GM19372 (cell line): ENCODE results near the gene RTN4R.
"Not testable (repeated sequence)": the region's sequence is repeated elsewhere in the genome, so short reads cannot be mapped to it uniquely, and the experiment has no call there.

Experiments used
- ATAC-seq: cut with Tn5 transposase; IDR thresholded peaks from one replicate; pipeline ENCODE4 v1.9.1; 2021; ENCODE audit warnings: mild to moderate bottlenecking, low read depth, moderate library complexity; ENCODE audit not compliant: unreplicated experiment

Gene RTN4R

DNA sequence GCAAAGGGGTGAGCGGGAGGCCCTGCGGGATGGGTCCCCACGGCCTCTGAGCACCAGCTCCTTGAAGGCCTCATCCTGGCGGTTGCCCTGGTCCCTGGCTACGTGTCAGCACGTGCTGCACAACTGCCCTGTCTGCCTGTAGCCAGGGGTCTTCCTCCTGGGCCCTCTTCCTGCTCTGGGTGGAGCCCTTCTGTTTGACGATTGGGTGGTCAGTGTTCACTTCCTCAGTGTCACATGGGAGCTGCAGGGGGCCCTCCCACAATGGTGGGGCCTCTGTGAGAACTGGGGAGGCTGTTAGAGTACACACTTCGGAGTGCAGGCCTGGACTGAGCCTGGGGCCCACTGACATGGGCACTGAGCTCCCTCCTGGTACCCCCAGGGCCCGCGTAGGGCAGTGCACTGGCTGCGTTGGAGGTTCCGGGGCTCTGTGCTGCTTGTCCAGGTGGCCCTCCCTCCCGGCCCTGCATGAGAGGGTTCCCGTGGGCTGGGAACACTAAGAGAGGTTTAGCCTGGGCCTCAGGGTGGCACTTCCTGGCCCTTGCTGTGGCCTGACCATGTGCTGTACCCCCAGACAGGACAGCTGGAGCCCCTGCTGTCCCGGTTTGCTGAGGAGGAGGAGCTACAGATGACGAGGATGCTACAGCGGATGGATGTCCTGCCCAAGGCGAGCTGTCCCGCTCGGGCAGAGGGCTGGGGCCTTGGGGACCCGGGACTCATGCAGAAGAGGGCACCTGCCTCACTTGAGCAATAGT, 38.0 kb upstream of the RTN4R start:
- no peak for ATAC-seq

DNA sequence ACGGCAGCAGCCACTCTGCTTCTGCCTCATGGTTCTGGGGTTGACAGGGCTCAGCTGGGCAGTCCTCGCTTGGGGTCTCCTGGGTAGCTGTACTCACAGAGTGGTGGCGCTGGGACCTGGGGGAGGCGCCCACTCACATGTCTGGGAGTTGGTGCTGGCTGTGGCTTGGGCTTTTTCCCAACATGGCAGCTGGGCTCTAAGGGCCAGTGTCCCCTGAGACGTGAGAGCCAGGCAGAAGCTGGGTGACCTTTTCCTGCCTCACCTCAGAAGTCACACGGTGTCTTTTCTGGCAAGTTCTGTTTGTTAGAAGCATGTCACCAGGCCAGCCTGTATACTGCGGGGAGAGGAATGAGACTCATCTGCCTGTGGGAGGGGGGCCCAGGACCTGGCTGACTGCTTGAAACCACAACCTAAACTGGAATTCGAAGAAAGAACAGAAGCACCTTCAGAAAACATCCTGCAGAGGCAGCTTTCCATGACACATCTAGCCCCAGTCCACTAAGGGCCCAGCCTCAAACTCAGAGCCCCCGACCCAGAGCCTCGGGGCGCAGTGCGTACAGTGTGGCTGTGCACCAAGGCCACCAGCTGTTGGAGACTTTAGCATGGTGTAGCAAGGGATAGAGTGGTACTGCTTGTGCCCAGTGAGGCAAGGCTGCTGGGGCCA, 37.2 kb upstream of the RTN4R start:
- ATAC-seq, result not testable (repeated sequence)

DNA sequence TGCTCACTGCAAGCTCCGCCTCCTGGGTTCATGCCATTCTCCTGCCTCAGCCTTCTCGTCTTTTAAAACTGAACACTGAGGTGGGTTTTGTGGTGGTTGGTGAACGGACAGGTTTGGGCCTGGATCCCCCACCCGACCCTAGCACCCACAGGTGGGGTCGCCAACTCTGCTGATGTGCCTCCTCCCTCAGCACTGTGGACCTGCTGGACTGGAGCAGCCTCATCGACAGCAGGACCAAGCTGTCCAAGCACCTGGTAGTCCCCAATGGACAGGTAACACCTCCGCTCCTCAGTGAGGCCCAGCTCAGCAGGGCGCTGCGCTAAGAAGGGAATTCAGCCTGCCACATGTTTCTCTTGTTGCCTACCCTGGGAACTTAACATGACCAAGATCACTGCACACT, 36.5 kb upstream of the RTN4R start:
- no peak for ATAC-seq

DNA sequence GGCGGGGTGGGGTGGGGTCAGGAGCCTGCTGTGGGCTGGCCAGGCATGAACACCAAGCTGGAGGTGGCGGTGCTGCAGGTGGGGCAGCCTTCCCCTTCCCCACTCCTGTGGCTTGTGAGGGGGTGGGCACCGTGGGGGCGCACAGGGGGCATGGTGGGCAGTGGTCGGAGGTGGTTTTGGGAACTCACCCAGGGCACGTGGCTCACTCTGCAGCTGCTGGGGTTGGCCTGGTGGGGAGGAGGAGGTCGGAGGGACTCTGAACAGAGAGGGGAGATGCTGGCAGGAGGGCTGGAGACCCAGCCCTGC, 35.1 kb upstream of the RTN4R start:
- not testable (repeated sequence) for ATAC-seq

DNA sequence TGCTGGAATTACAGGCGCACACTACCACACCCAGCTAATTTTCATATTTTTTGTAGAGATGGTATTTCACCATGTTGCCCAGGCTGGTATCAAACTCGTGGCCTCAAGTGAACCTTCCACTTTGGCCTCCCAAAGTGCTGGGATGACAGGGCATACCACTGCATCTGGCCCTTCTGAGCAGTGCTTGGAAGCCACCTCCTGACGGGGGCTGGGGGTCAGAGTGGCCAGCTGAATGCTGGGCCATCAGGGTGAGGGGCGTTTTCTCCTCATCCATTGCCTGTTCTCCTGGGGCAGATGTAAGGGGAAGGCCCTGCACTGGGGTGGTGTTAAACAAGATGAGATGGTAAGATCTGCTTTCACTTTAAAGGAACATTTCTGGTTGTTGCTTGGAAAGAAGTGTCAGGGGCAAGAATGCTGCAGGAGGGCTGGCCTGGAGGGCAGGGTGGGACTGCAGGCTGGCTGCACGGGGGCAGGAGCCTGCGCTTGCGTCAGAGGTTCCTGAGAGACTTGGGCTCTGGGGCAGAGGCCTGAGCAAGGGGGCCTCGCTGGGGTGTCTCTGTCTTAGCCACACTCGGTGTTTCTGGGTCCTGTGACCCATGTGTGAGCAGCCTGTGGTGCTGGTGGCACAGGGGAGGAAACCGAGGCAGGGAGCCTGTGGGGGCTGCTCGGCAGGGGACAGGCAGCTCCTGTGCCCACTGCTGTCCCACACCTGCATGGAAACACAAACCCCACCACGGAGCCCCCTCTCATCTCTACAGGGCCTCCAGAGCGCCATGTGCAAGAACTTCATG, 34.5 kb upstream of the RTN4R start:
- no peak for ATAC-seq

DNA sequence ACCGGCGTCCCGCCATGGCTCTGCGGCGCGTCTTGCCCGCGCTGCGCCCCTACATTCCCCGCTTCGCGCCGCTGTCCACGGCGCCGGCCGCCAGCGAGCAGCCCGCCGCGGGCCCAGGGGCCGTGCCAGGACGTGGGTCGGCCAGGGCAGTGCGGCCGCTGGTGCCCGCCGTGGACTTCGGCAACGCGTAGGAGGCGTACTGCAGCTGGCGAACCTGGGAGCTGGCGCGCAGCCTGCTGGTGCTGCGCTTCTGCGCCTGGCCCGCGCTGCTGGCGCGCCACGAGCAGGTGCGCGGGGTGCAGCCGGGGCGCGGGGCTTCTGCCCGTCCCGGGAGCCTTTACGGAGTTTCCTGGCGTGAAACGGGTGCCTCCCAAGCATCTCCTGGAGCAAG, 31.6 kb upstream of the RTN4R start:
- peak; percentile 14 for ATAC-seq

DNA sequence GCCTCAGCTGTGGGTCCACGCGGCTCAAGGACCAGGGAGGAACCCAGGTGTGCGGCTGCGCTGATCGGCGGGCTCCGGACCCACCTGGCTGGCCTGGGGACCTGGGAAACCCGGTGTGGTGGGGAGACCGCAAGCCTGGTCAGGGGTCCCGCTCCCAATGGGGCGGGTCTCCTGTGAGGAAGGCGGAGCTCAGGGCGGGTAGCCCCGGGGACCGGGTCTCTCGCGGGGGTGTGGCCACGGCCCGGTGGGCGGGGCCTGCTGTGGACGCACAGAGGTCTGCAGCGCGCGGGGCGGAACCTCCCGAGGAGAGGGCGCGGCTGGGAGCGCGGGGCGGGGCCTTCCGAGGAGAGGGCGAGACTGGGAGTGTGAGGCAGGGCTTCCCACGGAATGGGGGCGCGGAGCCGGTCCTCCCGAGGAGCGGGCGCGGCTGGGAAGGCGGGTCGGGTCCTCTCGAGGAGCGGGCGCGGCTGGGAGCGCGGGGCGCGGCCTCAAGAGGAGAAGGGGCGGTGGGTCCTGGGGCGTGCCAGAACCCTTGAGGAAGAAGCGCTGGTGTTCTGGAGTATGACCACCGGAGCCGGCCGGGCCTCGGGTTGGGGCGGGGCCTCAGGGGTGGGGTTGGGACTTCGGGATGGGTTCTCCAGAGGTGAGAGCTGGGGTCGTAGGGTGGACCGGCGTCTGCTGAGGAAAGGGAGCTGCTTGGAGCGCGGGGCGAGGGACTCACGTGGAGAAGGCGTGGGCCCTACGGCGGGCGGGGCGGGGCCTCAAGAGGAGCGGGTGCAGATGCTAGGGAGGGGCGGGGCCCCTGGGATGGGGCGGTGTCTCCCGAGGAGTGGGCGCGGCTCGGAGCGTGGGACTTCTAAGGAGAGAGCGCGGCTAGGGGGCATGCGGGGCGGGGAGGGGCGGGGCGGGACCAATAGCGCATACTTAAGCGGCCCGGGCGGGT, 31.0 kb upstream of the RTN4R start:
- peak; percentile 56 for ATAC-seq

DNA sequence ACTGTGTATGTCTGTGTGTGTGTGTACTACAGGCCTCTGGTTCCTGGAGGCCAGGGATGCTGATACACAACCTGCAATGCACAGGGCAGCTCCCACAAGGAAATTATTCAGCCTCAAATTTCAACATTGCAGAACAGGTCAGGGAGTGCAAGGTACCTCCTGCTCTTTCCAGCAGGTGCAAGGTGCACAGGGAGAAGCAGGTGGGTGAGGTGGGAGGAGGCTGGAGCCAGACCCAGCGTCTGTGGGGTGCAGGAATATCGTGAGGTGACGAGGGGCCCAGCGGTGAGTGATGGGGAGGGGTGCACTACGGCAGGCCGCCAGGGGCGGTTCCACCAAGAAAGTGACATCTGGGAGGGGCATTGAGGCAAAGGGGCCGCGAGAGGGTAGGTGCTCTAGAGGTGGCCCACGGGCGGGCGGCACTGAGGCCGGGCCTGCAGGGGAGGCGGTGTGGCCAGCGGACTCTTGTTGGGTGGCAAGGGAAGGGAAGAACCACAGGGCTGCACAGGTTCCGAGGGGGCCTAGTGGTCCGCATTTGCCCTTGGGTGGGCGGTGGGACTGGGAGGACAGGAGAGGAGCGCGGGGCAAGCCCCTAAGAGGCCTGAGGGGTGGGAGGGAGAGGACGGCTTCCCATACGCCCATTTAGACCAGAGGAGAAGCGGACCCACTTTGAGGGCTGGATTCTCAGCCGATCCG, 30.1 kb upstream of the RTN4R start:
- ATAC-seq, result no peak

DNA sequence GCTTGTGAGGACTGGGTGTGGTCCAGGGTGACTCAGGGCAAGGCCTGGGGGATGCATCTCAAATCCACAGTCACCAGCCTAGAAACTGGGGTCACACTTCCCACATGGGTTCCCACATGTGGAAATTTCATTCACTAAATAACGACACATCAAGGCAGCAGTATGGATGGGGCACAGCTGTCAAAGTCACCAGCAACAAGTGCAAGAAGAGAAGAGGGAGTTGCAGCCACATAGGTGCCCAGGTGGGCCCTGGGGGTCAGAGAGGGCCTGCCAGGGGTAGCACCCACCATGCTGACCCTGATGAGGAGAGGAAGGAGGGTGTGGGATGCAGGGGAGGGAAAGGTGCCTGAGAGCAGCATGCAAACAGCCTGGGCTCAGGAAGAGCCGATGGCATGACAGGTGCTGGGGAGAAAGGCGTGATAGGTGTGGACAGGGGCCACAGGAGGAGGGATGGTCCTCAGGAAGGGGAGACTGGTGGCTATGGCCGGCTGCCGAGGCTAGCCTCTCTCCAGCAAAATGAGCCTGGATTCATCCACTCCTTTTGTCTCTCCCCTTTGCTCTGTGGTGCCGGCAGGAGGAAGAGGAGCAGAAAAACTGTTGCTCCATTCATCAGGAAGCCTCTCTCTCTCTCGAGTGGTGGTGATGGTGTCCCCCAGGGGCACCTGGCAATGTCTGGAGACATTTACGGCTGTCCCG, 29.4 kb upstream of the RTN4R start:
- ATAC-seq, result no peak

DNA sequence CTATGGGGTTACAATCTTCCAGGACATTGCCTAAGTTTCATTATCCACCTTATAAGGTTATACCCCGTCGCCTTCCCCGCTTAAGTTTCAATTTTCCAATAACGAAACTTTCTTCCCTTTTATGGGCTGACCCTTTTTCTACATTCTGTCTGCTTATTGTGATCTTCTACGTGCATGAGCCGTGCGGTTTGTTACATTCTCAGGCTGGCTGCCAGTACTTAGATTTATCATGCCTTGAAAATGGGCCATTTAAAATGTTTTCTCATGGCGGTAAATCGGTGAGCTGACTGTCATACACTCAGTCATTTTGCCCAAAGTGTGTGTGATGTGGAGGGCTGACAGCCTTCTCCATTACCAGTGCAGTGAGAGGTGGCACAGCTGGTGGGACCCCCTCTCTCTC, 28.5 kb upstream of the RTN4R start:
- no peak for ATAC-seq

DNA sequence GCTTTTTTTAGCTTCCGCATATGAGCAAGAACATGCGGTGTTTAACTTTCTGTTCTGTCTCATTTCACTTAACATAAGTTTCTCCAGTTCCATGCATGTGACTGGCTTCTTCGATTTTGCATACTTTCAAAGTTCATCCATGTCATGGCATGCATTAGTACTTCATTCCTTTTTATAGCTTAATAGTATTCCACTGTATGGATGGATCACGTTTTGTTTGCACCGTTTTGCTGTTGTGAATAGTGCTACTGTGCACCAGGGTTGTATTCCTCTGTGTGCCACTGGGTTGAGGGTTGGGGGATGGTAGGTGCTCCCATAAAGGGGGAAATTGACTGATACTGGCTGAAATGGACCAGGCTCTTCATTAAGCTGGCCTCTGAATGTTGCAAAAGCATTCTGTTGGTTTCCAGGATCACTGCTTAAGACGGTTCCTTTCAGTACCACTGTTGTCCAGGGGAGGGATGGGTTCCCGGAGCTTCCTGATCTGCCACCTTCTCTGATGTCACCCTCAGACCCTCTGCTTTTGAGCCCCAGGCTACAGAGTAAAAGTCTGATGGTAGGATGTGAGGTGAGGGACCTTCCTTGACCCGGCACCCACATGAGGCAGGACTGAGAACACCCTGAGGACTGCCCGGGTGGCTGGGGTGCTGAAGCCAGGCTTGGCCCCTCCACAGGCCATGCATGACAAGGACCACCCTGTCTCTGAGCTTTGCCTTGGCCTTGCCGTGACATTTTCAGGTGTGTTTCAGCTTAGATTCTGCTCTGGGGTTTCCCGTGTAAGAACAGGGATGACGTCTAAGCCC, 27.3 kb upstream of the RTN4R start:
- ATAC-seq, result no peak

DNA sequence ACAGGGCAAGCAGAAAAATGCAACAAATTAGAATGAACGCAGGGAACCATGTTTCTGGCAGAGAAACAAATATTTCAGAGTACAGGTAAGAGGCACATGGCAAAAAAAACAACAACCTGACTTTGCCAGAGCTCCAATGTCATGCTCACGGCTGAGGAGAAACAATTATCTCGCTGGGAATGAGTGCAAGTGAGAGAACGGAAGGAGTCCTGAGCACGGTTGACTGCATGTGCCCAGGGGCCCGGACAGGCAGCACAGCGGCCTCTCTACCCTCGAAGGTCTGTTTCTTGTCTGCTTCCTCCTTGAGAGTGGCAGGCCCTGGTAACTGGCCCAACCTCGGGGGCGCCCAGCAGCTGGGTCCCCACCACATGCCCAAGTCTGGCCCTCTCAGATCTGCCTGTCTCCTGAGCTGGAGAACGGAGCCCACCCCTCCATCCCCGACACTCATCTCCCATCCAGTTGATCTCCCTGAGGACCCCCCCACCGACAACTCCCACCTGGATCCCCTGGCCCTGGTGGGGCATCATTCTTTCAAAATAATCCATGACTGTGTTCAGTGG, 24.6 kb upstream of the RTN4R start:
- ATAC-seq, result no peak

DNA sequence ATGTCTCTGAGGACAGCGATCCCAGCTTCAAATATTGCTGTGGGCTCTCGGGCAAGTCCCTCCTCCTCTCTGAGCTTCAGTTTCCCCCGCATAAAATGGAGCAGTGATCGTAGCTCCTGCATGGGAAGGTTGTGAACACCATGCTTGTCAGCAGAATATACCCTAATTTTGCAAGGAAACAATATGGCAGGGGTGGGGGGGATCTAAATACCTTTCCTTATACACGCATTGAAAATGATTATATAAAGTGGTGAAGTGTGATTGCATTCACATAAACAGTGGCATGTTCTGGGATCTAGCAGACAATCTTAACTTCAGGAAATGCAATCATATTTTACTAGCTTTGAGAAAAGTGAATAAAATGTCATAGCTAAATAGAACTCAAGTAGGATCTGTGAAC, 24.0 kb upstream of the RTN4R start:
- ATAC-seq, result no peak

DNA sequence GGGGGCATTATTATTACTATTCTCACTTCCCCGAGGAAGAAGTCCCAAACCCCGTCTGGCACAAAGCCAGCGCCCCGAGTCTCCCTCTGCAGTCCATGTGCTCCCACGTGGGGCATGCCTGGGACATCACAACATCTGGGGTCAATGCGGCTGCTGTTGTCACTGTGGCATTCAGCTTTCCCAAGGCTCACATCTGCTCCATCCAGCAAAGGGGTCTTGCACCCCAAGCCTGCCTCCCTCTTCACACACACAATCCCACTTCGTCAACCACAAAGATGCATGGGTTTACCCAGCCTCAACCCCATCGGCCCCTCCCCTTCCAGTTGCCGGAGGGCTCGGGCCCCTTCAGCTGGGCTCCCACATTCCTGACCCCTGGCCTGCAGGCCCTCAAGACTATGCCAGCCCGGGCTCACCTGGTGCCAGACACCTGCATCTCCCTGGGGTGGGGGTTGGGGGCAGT, 23.5 kb upstream of the RTN4R start:
- no peak for ATAC-seq

DNA sequence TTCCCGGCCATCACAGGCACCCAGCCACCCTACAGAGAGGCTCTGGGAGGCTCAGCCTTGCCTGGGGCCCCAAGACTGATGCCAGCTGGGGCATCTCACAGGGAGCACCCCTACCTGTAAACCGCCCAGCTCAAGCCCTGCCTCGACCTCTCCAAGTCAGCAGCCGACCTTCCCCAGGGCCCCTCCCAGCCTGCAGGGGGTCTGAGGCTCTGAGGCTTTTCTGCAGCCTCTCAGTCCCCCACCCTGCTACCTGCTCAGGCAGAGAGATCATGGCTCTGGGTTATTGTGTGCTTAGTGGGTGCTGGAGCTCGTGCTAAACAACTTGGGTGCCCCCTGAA, 23.1 kb upstream of the RTN4R start:
- ATAC-seq, result no peak

DNA sequence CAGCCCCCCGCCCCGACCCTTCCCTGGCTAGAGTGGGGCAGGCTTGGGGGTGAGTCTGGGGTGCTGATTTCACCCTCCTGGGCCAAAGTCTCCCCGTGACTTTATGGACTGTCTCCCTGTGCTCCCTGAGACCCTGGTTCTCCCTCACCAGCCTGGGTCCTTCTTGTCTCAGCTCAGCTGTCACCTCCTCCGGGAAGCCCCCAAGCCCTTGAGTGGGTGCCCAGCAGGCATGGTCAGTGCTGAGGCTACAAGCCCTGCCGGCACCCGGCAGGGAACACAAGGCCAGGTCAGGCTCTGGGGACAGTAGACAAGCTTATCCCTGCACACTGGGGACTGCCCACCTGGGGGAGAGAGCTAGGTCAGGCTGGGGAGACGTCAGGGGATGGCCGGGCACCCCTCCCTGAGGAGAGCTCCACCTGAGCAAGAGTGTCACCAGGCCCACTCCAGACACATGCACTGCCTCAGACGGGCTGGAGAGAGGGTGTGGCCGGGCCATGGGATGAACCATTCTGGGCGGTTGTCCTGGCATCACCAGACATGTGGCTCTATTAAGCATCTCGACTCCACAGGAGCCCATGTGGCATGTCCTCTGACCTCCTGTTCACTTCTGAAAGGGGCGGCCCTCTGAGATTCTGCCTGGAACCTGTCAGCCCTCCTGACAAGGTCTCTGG, 22.6 kb upstream of the RTN4R start:
- no peak for ATAC-seq

DNA sequence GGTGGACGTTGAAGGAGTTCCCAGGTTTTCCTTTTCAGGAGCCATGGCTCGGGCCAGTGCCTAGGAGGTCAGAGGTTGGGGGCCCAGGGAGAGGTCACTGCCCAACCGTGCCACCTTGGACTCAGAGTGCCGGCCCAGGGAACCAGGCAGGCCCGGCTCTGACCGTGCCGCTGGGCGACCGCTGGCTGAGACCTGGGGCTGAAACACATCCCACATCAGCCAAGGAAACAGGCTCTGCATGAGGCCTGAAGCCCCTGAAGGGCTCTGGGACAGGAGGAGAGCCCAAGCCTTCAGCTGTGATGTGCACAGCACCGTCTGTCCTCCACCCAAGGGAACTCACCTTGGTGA, 21.9 kb upstream of the RTN4R start:
- no peak for ATAC-seq
